HG02884 (cell line): ENCODE data around the gene PON3.
"Not testable (repeated sequence)": the region's sequence is repeated elsewhere in the genome, so short reads cannot be mapped to it uniquely, and the experiment has no call there.

Experiments used
- ATAC-seq: cut with Tn5 transposase; IDR thresholded peaks from one replicate; pipeline ENCODE4 v1.9.1; 2021; ENCODE audit warnings: mild to moderate bottlenecking, moderate library complexity; ENCODE audit not compliant: unreplicated experiment

The PON3 gene

DNA sequence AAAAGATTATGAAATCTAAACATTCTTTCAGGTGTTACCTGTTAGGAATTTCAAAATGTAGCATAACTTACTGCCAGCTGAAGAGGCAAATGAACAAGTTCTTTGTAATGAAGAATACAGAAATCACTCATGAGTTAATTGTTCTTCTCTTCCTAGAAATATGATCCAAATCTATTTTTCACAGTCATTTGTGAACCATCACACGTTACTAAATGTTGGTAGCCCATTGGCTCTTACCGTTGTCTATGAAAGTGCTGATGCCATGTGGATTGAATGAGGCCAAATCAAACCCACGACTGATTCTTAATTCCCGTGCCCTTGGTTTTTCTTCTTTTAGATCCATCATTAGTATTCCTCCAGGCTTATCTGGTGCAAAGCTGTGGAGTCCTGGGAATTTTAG lies 15.9 kb upstream of the PON3 start:
- ATAC-seq, result no peak

DNA sequence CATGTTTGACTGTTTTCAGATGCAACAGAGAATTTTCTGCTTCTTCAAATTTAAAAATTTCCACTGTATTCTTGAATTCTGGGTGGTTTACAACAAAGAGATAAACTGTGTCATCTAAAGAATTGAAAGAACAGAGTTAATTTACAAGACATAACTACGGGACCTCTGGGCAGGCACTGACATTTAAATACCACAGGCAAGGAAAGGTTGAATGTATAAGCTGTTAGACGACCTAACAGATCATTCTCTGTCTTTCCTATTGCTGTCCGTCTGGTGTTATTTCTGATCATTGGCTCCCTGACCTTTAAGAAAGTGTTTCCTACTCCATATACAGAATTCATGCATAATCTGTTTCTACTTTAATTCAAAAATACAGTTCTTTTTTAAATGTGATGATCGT lies 15.5 kb upstream of the PON3 start:
- ATAC-seq, result no peak

DNA sequence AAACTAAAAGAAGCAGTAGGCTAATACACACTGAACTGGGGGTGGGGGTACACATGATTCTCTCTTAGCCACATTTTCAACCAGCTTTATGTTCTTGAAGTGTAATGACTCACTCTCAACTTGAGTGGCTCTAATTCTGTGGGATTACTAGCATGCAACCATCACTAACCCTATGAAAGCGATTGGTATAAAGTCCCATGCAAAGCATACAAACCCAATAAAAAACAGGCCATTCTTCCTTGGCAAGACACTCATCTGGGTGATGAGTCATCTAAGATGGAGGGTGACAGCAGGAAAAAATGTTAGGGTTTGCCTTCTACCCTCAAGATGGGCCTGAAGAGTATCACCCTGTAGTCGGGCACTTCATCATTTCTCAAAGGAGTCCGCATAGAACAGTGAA lies 14.9 kb upstream of the PON3 start:
- no peak for ATAC-seq

DNA sequence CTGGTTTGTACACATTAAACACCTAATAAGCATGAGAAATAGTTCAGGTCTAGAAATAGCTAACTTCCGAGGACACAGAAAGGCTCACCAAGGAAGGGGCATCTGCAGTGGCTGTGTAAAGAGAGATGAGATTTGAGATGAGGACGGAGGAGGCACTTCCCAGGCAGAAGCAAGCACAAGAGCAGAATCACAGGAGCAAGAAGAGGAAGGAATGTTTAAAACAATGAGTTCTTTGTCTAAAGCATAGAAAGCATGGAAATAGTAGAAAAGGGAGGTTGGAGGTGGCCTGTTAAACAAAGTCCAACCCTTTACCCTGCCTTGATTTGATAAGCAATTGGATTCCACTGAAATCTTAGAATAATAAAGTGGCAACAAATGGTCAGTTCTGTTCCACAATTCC lies 11.6 kb upstream of the PON3 start:
- no peak for ATAC-seq

DNA sequence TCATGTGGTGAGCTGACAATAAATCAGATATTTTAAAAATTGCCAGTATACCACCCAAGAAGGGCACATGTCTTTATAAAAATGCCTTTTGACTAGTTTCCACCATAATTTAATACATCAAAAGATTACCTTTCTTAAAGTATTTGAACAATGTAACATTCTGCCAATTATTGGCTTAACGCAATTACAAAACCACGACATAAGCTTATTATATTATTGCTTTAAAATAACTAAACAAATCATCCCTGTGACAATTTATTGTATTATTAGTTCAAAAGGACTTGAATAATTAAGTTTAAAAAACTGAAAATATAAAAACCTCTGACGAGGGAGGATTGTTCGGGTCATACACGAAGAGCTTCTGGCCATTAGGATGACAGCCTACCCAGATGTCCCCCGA lies 9.6 kb upstream of the PON3 start:
- ATAC-seq, result no peak

DNA sequence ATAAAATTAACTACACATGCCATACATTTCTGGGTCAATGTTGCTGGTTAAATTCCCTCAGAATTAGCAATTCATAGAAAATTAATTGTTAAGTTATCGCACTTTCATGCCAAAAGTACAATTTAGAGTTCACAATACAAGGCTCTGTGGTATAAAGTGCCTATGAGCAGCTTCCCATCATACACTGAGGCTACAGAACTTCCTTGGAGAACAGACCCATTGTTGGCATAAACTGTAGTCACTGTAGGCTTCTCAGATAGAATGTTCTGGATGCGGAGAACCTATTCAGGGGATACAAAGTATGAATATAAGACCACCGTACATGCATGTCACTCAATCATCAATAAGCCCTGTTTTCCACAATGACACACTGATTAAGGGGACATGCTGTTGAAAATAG lies 9.0 kb upstream of the PON3 start:
- ATAC-seq, result no peak

DNA sequence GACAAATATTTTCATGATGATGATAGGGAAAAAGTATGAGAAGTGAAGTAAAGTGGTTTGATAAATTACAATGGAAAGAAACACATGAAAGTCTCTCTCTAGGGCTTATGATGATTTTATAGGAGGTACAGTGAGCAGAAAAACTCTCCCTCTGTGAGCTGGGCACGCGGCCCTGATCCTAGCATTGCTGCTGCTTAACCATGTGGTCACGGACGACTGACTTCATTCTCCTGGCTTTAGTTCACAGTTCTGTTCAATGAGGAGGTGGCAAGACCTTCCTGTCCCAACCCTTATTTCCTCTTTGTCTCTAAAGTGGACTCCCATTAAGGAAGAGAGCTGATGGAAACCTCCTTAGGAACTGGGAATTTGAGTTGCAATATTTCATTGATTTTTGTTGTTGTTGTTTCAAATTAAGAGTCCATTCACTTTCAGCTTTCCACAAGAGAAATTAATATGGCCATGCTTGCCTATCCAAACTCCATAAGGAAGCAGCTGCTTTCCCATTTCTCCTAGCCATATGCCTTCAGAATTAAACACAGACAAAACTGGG lies 8.2 kb upstream of the PON3 start:
- ATAC-seq, result no peak

DNA sequence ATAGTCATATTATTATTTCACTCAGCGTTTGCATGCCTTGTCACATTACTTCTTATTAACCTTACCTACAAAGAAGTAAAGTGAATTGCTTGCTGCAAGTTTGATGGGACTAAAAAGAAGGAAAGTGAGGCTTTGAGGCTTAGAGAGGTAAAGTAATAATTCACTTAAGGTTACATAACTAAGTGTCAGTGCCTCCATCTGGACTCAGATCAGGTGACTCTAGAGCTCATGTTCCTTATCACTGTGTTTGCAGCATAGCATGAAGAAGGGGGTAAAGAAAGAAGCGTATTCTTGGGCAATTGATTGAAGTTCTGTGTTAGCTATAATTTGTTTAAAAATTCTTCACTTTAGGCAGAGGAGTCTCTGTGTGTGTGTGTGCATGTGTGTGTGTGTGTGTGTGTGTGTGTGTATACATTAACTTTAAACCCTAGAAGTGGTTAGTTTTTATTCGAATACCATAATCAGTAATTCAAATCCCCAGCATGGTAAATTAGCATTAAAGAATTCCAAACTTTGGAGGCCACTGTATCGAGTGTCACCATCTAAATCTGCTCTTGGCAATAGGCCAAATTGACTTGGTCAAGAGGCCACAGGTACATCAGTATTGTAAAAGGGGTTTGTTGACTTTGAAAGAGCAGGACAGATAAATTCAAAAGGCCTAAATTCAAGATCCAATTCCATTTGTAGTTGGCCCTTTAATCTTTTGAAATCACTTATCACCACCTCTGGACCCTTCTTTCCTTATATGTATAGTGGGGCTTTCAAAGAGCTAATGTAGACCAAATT lies 2.2 kb upstream of the PON3 start:
- no peak for ATAC-seq

DNA sequence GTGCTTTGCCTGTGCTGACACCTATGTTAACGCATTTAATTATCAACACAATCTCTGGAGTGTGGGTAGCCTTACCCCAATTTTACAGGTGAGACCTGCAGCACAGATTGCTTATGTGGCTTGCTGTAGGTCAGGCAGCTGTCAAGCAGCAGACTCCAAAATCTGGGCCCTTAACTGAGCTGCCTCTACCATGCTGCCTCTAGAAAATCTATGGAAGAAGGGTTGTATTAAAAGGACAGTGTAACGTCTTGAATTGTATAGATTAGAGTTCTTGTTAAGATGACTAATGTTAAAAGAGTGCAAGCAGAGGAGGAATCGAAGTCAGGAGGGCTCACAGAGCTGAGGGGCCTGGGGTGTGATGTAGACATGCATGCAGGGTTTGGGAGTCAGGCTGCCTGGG lies 1.2 kb upstream of the PON3 start:
- no peak for ATAC-seq

DNA sequence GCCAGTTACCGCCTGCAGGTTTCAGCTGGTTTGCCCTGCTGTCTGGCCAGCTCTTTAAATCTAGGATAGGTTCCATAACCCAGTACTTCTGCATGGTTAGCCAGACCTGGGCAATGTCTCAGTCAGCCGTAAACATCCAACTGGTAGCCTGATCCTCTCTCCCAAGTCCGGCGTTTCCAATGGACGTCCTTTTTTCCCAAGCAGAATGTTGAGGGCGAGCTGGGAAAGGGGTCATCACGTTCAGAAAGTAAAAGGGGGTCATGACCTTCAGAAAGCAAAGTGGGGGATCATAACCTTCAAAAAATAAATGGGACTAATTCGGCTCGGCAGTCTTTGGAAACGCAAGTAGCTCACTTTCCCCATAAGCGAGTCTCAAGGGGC lies 430 bp downstream of the PON3 start:
- ATAC-seq, result no peak

DNA sequence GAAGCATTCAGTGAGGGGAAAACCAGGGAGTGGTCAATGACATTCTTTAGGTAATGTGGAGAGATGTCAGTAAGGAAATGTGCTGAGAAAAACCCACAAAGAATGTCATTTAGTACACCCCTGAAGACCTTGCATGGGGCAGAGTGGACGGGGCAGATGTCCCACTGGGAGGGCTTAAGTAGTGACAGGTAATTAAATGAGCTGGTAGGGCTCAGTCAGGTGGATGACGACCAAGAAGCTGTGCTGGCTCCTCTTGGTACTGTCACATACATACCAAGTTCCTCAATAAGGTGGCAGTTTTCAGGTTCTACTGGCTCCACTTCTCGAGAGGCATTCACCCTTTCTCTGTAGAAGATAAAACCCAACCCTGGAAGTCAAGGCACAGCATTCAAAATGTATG lies 1.8 kb downstream of the PON3 start:
- ATAC-seq, result no peak

DNA sequence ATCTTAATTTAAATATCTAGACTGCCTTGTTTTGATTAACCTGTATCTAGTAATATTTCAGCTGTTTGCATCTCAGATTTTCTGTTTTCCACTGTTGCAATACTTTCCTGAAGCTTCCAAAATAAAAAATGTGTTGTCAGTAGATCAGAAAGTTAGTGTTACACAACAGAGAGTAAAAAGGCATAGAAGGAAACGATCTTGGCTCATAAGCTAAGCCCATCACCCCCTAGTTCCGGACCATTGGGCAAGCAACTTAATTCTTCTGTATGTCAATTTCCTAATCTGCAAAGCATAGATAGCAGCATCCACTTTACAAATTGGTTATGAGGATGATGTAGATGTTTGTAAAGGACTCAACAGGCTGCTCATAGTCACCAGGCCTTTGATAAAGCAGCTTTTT lies 4.4 kb downstream of the PON3 start:
- no peak for ATAC-seq

DNA sequence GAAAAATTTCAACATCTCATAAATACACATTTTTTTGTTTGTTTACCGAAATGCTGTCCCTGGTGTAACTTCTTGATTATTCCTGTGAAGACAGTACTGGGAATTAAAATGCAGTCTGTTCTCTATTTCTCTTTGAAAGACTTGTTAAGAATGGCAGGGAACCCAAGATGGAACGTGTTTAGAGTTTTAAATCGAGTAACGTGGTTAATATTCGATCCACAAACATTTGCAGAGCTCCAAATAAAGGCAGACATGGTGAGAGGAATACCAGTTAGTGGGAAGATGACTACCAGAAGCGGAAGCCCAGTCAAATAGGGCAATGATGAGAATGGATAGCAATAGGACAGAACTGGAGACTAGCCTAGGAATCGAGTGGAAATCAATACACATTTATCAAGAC lies 6.7 kb downstream of the PON3 start:
- ATAC-seq, result no peak

DNA sequence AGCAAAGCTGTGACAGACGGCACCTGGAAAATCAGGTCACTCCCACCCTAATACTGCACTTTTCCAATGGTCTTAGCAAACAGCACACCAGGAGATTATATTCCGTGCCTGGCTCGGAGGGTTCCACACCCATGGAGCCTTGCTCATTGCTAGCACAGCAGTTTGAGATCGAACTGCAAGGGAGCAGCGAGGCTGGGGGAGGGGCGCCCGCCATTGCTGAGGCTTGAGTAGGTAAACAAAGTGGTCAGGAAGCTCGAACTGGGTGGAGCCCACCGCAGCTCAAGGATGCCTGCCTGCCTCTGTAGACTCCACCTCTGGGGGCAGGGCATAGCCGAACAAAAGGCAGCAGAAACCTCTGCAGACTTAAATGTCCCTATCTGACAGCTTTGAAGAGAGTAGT lies 16.7 kb downstream of the PON3 start:
- ATAC-seq, result not testable (repeated sequence)

DNA sequence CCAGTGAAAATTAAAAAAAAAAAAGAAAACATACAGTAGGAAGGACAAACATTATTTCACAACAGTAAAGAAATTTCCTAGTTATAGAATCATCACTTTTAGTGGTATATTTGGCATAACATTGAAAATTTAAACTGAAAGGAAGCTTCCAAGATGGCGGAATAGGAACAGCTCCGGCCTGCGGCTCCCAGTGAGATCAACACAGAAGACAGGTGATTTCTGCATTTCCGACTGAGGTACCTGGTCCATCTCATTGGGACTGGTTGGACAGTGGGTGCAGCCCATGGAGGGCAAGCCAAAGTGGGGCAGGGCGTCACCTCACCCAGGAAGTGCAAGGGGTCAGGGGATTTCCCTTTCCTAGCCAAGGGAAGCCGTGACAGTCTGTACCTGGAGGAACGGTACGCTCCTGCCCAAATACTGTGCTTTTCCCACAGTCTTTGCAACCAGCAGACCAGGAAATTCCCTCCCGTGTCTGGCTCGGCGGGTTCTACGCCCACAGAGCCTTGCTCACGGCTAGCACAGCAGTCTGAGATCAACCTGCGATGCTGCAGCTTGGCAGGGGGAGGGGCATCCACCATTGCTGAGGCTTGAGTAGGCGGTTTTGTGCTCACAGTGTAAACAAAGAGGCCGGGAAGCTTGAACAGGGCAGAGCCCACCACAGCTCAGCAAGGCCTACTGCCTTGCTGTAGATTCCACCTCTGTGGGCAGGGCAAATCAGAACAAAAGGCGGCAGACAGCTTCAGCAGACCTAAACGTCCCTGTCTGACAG lies 19.4 kb downstream of the PON3 start:
- no peak for ATAC-seq

DNA sequence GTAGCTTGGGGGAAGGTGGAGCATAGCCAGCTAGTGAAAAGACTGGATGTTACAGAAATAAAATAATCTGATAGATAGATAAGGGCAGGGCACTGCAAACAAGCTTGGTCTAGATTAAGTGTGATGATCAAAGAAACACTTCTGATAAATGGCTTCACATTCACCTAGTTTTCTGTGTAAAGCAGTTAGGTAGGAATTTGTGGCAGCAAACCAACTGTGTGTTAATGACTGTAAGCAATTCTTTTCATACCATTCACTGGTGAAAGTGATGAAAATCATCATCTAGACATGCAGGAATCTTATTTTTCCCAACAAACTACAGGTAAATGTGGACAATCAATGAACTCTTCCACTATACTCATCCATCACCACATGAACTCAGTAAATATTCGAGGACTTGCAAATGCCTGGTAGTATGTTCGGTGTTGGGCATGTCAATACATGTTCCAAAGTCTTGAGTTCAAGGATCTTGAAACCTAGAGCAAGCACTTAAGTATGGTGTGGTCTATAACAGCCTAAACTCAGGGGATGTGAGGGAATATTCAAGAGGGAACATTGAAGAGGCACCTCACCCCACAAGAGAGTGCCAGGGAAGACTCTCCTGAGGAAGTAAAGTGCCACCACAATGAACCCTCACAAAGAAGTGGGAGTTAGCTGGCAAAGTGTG lies 20.5 kb downstream of the PON3 start:
- no peak for ATAC-seq

DNA sequence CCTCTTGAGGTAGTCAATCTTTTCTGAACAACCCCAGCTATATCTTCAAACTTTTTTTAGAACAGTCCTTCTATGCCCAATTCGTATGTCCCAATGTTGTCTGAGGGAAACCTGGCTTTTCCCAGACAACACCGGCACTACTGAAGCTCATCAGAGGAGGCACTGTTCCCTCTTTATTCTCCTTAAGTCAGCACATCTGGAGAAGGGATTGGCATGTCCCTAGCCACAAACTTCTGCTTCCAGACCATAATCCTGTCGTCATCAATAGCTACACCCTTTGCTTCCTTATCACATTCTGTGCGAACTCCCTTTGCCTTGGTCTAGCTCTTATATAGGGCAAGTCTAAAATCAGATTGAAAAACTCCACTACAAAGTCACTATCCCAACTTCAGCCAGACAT lies 22.9 kb downstream of the PON3 start:
- no peak for ATAC-seq

DNA sequence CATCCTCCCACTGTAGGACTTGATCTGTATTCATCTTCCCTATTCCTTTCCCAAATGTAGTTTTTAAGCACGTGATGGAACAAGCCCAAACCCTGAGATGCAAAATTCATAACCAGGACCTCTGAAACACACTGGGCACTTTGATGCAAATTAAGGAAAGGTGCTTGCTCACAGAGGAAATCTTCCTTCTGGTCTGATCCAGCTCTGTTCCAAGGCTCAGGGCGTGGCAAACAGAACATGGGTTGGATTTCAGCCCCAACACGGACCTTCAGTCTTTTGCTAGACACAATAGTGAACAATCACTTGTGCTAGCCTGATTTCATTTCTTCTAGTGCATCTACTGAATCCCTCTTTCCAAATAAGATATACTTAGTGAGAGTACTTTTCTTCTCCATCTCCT lies 27.9 kb downstream of the PON3 start:
- ATAC-seq, result no peak

DNA sequence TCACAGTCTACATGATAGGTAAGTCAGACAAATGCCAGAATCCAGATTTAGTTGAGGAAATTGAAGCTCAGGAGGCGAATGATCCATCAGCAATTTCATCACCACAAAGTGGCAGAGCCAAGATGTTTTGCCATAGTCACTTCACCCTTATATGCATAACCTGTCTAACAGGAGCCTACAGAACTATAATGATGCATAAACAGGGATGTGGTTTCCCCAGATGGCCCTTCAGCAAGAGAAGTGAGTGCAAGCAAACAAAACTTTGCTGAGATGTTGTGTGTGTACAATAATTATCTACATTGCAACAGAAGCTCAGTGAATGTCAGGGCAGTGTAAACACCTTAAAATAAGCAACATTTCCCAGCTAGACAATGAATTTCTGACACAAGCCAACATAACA lies 28.6 kb downstream of the PON3 start:
- ATAC-seq, result no peak

DNA sequence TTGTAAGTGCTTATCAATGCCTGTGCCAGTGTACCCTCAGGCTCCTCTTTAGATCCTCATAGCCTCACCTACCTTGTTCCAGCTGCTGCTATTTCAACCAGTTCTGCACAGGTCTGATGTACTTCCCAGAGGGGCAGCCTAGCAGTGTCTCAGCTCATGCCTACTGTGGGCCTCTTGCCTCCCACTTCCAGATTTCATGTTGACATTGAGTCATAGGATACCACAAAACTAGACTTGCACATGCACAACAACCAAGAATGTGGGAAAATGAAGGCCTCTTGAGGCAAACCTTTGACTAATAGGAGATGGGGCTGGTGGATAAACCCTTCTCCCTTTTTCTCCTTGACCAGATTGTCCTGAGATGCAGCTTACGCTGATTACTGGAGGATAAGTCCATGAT lies 31.0 kb downstream of the PON3 start:
- ATAC-seq, result no peak

DNA sequence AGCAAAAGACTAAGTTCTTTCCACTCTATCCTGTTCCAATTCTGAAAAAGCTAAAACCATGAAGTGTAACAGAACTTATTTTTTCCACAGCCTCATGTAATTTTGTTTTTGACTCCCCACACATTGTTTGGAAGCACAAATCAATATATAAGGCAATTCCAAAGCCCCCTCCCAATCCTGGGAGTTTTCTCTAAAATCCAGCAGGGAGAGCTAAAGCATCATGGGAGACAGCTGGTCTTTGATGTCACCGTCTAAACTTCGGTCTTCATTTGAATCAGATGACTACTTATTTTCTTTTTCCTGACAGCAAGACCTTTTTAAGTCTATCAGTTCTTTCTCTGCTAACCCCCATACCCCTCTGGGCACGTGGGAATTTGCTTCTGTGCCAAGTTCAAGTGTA lies 38.6 kb downstream of the PON3 start:
- no peak for ATAC-seq
